HG03060 (cell line): ENCODE measurements around the gene TMEM209.

Experiments
- ATAC-seq: cut with Tn5 transposase; IDR thresholded peaks from one replicate; pipeline ENCODE4 v1.9.1; 2021; ENCODE audit warnings: low read depth, moderate number of reproducible peaks; ENCODE audit not compliant: unreplicated experiment

TMEM209 gene

DNA sequence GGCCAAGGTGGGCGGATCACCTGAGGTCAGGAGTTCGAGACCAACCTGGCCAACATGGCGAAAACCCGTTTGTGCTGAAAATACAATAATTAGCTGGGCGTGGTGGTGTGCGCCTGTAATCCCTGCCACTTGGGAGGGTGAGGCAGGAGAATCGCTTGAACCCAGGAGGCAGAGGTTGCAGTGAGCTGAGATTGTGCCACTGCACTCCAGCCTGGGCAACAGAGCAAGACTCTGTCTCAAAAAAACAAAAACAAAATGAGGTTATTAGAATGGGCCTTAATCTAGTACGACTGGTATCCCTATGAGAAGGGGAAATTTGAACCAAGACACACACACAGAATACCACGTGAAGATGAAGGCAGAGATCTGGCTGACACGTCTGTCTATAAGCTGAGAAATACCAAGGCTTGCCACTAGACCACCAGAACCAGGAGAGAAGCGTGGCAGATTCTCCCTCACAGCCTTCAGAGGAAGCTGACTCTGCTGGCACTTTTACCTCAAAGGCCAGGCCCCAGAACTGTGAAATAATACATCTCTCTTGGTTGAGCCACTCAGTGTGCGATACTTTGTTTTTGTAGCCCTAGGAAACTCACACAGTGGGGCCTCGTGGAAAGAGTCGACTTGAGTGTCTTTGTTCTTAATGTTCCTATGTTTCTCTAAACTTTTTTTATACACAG lies 59.6 kb downstream of the TMEM209 start:
- ATAC-seq = no peak

DNA sequence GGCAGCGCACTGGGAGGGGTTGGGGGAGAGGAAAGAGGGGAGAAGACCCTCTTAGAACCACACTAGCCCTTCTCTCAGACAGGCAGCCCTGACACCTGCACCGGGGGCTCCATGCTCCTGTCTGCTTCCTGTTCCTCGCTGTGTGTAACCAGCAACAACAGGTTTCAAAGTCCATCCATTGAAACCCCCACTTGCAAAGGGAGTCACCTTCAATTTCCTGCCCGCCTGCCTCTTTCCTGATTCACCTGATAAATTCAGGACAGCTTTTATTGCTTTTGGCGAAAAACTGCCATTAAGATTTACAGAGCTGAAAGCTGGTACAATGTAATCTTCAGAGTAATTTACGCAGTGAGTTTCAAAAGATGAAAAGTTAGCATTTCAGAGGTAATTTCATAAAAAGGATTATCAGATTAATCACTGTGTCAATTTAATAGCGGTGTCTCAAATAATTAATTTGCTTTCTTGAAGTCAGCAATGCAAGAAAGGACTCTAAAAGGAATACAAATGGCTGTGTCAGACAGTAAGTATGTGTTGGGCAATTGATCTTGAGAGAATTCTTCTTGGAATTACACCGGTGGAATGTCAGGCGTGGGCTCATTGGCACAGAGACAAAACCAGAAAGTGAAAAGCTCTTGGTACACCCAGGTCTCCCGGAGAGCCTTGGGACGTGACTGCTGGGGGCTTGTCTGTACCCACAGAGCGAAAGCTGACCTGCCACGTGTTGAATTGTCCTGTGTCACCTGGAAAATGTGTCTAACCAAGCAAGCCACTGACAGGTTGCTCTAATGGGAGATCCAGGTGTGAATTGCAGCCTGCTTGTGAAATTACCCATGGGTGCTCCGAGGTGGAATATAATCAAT lies 60.7 kb downstream of the TMEM209 start:
- no peak for ATAC-seq

GRCh38 chr7:130143986-130144311 lies 61.3 kb downstream of the TMEM209 start:
- ATAC-seq = no peak

DNA sequence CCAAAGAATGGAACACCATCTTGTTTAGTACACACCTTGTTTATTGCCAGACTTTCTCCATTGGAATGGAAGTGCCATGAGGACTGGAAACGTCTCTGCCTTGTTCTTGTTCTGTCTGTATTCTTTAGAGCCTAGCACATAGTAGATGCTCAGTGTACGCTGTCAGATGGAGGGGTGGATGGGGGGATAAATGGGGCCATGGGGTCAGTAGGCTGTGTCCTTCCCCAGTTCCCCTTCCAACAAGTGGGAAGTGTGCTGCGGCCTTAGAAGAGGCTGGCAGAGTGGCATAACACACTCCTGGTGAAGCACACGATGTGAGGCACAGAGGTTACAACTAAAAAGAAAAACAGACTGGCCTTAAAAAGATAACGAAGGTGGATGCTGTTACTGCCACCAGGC lies 61.9 kb downstream of the TMEM209 start:
- ATAC-seq = no peak

DNA sequence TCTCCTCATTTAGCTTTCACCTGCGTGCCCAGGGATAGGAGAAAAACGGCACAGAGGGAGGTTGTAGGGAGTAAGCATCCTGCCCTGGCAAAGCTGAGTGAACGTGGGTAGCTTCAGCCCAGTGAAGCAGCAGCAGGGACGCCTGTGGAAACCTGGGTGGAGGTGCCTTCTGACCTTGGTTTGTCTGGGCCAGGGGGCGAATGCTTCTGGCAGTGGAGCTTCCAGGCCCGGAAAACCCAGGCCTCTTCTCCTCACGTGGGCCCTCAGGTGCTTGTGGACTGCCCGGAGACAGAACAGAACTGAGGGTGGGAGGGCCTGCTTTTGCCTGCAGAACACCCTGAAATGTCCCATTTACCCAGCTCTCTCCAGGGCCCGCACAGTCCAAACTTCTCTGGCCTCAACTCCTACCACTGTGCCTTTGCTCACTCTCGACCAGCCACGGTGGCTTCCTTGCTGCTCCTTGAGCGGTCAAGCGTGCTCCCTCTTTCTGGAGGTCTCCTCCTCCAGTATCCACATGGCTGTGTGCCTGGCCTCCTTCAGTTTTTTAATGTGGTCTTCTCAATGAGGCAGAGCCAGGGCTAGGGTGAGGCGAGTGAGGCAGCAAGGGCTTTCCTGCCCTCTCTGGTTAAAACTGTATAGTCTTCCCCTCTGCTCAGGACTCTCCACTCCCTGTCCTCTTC lies 62.4 kb downstream of the TMEM209 start:
- no peak for ATAC-seq

GRCh38 chr7:130141884-130142653 lies 63.1 kb downstream of the TMEM209 start:
- ATAC-seq = no peak

DNA sequence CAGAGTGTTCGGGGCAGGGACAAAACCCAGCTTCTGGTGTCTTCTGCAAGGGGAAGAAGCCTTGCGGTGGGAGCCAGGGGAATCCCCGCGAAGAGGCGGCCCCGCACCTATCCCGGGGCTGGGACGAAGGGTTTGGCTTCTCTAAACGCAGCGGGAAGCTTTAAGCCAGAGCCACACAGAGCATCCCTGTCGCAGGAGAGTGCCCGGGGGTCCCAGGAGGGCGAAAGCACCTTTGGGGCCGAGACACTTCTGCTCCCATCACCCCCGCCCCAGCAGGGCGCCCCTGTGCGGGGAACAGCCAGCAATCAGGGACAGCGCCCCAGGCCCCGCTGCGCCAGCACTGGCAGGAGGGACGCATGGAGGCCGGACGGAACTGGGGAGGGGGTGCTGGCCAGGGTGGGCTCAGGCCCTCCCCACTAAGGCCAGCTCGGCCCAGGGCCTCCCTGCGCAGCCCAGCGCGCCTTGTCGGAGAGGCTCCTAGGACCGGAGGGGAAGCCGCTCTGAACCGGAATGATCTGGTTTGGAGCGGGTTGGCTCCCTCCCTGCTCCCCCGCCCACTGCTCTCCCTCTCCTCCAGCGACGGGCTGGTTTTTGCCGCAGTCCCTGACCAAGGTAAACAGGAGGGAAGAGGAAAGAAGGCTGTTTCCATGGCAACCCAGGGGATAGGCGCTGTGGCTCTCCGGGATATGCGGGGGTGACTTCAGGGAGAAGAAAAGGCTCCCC lies 63.9 kb downstream of the TMEM209 start:
- ATAC-seq = no peak

GRCh38 chr7:130140551-130141160 lies 64.5 kb downstream of the TMEM209 start:
- ATAC-seq = no peak

GRCh38 chr7:130139193-130139960 lies 65.8 kb downstream of the TMEM209 start:
- no peak for ATAC-seq

- ATAC-seq = no peak
Observed at GRCh38 chr7:130137207-130137606, 68.0 kb downstream of the TMEM209 start.

DNA sequence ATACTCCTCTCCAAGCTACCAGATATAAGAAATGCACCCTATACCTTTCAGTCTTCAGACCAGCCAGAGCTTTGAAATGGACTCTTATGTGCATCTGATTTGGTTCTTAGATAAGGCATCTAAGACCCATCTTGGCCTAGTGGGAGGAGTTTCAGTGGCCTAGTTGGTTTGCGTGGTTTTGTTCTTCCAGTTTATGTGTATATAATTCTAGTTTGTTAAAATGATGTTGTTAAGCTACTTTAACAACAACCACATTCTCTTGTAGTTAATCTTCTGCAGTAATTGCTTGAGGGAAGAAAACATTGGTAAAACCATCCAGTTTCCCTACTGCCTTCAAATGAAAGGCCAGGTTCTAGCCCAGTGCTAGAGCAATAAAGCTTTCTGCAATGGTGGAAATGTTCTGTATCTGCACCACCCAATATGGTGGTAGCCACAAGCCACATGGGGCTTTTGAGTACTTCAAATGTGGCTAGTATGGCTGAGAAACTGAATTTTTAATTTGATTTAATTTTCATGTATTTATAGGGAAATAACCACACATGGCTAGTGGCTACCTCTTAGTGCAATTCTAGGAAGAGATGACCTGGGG lies 68.5 kb downstream of the TMEM209 start:
- ATAC-seq = no peak

GRCh38 chr7:130135208-130136205 lies 69.7 kb downstream of the TMEM209 start:
- no peak for ATAC-seq

GRCh38 chr7:130134726-130135125 lies 70.5 kb downstream of the TMEM209 start:
- ATAC-seq = no peak

GRCh38 chr7:130134106-130134636 lies 71.0 kb downstream of the TMEM209 start:
- ATAC-seq = no peak

DNA sequence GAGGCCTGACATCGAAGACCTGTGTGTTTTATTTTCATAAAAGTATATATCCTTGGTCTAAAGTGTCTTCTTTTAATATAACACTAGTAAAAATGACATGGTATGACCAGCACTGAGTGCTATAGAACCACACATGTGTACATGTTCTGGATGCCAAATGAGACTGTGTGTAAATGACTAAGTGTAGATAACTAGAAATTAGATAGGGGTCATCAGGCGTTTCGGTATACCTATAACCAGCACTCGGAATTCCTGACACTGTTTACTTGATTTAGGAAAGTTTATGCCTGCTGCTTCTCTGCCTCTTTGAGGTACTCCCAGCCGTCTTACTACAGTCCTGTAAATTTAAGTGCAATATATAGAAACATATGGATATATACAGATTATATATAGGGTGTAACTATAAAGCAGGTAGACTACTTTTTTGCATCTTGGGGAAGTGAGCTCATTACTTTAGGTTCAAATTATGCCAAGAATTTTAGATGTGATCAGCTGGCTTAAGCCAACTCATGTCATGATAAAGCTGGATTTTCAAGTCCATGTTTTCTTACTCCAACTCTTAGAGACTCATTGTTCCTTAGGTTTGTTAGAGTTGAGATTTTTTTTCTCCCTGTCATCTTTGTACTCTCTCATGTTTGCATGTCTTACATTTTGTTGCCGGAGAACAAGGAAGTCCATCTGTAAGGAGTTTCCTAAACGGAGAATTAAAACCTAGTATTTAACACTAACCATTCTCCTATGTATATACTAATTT lies 72.0 kb downstream of the TMEM209 start:
- no peak for ATAC-seq
